ENCODE data around the gene KSR2. TPM values are rescaled to one million over a fixed set of nuclear protein-coding genes. Genes with fewer than 3 reads are reported as not detected.

Gene KSR2
- total RNA-seq, 1 experiment from 2014 or later: not detected

DNA sequence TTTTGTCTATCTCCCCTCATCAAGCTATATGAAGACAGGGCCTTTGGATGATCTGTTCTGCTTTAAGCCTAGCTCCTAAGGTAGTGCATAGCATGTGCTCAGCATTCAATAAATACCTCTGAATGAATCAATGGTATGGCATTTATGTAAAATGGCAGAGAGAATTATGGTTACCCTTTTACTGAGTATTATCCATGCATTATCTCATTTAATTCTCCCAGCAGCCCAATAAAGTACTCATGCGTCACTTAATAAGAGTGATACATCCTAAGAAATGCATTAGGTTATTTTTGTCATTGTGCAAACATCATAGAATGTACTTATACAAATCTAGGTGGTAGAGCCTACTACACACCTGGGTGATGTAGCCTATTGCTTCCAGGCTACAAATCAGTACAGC, 269.7 kb downstream of the KSR2 start:
- Histone ChIP-seq H3K27me3 (replicated peaks; ENCODE audit: insufficient read depth, low read depth, low read length, poor library complexity) (no peaks in the 10 kb centered on the region), H3K4me1 (ENCODE audit: insufficient read depth, low read length, poor library complexity, severe bottlenecking) (no peaks in the 10 kb centered on the region), H3K36me3 (ENCODE audit: insufficient read depth, low read length, poor library complexity, severe bottlenecking) (no peaks in the 10 kb centered on the region), H3K4me3 (ENCODE audit: low read depth, low read length, poor library complexity, severe bottlenecking) (no peak overlapping the region), H3K27ac (ENCODE audit: low read depth, low read length, poor library complexity, severe bottlenecking) (no peak overlapping the region), H3K9me3 (ENCODE audit: low read depth, low read length, poor library complexity, severe bottlenecking) (no peaks in the 10 kb centered on the region)
- CTCF ChIA-PET: no interaction called here
- intact Hi-C loops (cut with micrococcal nuclease; ENCODE audit: unreplicated experiment): no loop called here
- no peak for DNase-seq (ENCODE audit: low spot score)
- POLR2A ChIA-PET (ENCODE audit: low non-redundant PET): no interaction called here
- TF ChIP-seq CTCF (conservative IDR thresholded peaks at IDR 0.05; ENCODE audit: low read depth, low read length) (no peak), EZH2 (IDR thresholded peaks at IDR 0.05; ENCODE audit: borderline replicate concordance, low read depth, low read length, poor library complexity, severe bottlenecking) (no peak)
- BruUV-seq (replicated peaks): no TSS peak

GRCh38 chr12:117695956-117696355, 272.8 kb downstream of the KSR2 start:
- TF ChIP-seq EZH2 (IDR thresholded peaks at IDR 0.05; ENCODE audit: borderline replicate concordance, low read depth, low read length, poor library complexity, severe bottlenecking): no peak
- no peak for TF ChIP-seq CTCF (conservative IDR thresholded peaks at IDR 0.05; ENCODE audit: low read depth, low read length)
- intact Hi-C loops (cut with micrococcal nuclease; ENCODE audit: unreplicated experiment): no loop called here
- BruUV-seq (replicated peaks): no TSS peak
- DNase-seq (ENCODE audit: low spot score): no peak
- Histone ChIP-seq H3K9me3 (ENCODE audit: low read depth, low read length, poor library complexity, severe bottlenecking) (no peaks in the 10 kb centered on the region), H3K27me3 (replicated peaks; ENCODE audit: insufficient read depth, low read depth, low read length, poor library complexity) (no peaks in the 10 kb centered on the region), H3K36me3 (ENCODE audit: insufficient read depth, low read length, poor library complexity, severe bottlenecking) (no peaks in the 10 kb centered on the region), H3K4me3 (ENCODE audit: low read depth, low read length, poor library complexity, severe bottlenecking) (no peak overlapping the region), H3K27ac (ENCODE audit: low read depth, low read length, poor library complexity, severe bottlenecking) (no peak overlapping the region), H3K4me1 (ENCODE audit: insufficient read depth, low read length, poor library complexity, severe bottlenecking) (no peaks in the 10 kb centered on the region)
- ChIA-PET POLR2A (ENCODE audit: low non-redundant PET) (no interaction called here), CTCF (no interaction called here)

GRCh38 chr12:117692512-117692911, 276.3 kb downstream of the KSR2 start:
- Histone ChIP-seq H3K4me1 (ENCODE audit: insufficient read depth, low read length, poor library complexity, severe bottlenecking) (no peaks in the 10 kb centered on the region), H3K27me3 (replicated peaks; ENCODE audit: insufficient read depth, low read depth, low read length, poor library complexity) (no peaks in the 10 kb centered on the region), H3K4me3 (ENCODE audit: low read depth, low read length, poor library complexity, severe bottlenecking) (no peak overlapping the region), H3K36me3 (ENCODE audit: insufficient read depth, low read length, poor library complexity, severe bottlenecking) (no peaks in the 10 kb centered on the region), H3K9me3 (ENCODE audit: low read depth, low read length, poor library complexity, severe bottlenecking) (no peaks in the 10 kb centered on the region), H3K27ac (ENCODE audit: low read depth, low read length, poor library complexity, severe bottlenecking) (no peak overlapping the region)
- ChIA-PET CTCF (no interaction called here), POLR2A (ENCODE audit: low non-redundant PET) (no interaction called here)
- DNase-seq (ENCODE audit: low spot score): no peak
- intact Hi-C loops (cut with micrococcal nuclease; ENCODE audit: unreplicated experiment): no loop called here
- BruUV-seq (replicated peaks): no TSS peak
- TF ChIP-seq CTCF (conservative IDR thresholded peaks at IDR 0.05; ENCODE audit: low read depth, low read length): no peak
- no peak for TF ChIP-seq EZH2 (IDR thresholded peaks at IDR 0.05; ENCODE audit: borderline replicate concordance, low read depth, low read length, poor library complexity, severe bottlenecking)

Measured in A673 (cell line).